GM12878 (cell line): Measurements from ENCODE around the gene MYOC. TPM values are rescaled to one million over a fixed set of nuclear protein-coding genes. Genes with fewer than 3 reads are reported as not detected.

ENCODE experiments used
- ATAC-seq: fragments of 200-7000 bp; cut with Tn5 transposase; 3 replicates; pipeline ENCODE4 v1.9.1; 2020; ENCODE audit warnings: mild to moderate bottlenecking, moderate library complexity
- BruUV-seq: library from RNA; stranded (reverse); fragments of 400-500 nt; replicated peaks from 2 replicates; lab custom pipeline; 2021; lab: Mats Ljungman, UMichigan
- CTCF ChIA-PET: fragments of 300-600 bp; sonication (Branson Sonifier 250); formaldehyde crosslinking; extraction: SDS; loops from one replicate; lab custom pipeline; 2021; ENCODE audit warnings: inconsistent platforms; lab: Yijun Ruan, JAX
- POLR2A ChIA-PET: fragments of 350-600 bp; formaldehyde crosslinking; extraction: SDS; loops from one replicate; lab custom pipeline; 2021; ENCODE audit warnings: inconsistent platforms; lab: Charles Lee
- RAD21 ChIA-PET: fragments of 300-600 bp; sonication (Branson Sonifier 250); formaldehyde crosslinking; loops from one replicate; lab custom pipeline; 2023; ENCODE audit warnings: antibody characterized with exemption; ENCODE audit not compliant: unreplicated experiment; lab: Charles Lee
- SMC1A ChIA-PET: fragments of 300-600 bp; sonication (Branson Sonifier 250); formaldehyde crosslinking; loops from one replicate; lab custom pipeline; 2023; ENCODE audit not compliant: unreplicated experiment, uncharacterized antibody; lab: Charles Lee
- DNase-seq: peaks from one replicate; pipeline ENCODE4 v3.0.0-alpha.2; 2011; ENCODE audit warnings: low read depth, low spot score
- FAIRE-seq: peaks from 3 replicates; lab custom pipeline; 2011; peaks lifted over from hg19 to GRCh38; lab: Jason Lieb, UNC
- H2AFZ ChIP-seq: 2 replicates; pipeline ENCODE4 v1.6.0; 2011; ENCODE audit warnings: low read depth, low read length, control low read depth; ENCODE audit not compliant: control insufficient read depth
- H3K27ac ChIP-seq: 2 replicates; pipeline ENCODE4 v1.5.1; 2011; ENCODE audit warnings: control low read depth; ENCODE audit not compliant: control insufficient read depth, insufficient read depth
- H3K27me3 ChIP-seq, 2 experiments: replicated peaks in 1 of 2; 2 replicates each; pipeline versions ENCODE4 v1.6.0 to v1.6.1; 2011; ENCODE audit warnings: low read length in 1 of 2; ENCODE audit not compliant: control insufficient read depth in 2 of 2, insufficient read depth in 2 of 2
- H3K36me3 ChIP-seq, 2 experiments: 2 replicates each; pipeline ENCODE4 v1.5.1; 2011; ENCODE audit warnings: low read length in 1 of 2; ENCODE audit not compliant: control insufficient read depth in 2 of 2, insufficient read depth in 2 of 2
- H3K4me1 ChIP-seq: 2 replicates; pipeline ENCODE4 v1.6.1; 2011; ENCODE audit warnings: mild to moderate bottlenecking, low read length, moderate library complexity, mixed read lengths; ENCODE audit not compliant: control insufficient read depth, insufficient read depth
- H3K4me2 ChIP-seq: 2 replicates; pipeline ENCODE4 v1.6.0; 2011; ENCODE audit warnings: control low read depth; ENCODE audit not compliant: control insufficient read depth, insufficient read depth
- H3K4me3 ChIP-seq: fragments of 200-600 bp; sonication (generic); 2 replicates; pipeline ENCODE4 v1.5.1; 2016
- H3K79me2 ChIP-seq: 2 replicates; pipeline ENCODE4 v1.6.0; 2011; ENCODE audit warnings: low read length; ENCODE audit not compliant: control insufficient read depth, insufficient read depth
- H3K9ac ChIP-seq: 2 replicates; pipeline ENCODE4 v1.8.0; 2011; ENCODE audit warnings: low read length, control low read depth, mixed read lengths; ENCODE audit not compliant: control insufficient read depth, insufficient read depth
- H3K9me3 ChIP-seq: replicated peaks from 3 replicates; pipeline ENCODE4 v1.5.1; 2011; ENCODE audit warnings: mild to moderate bottlenecking, low read length; ENCODE audit not compliant: control insufficient read depth, insufficient read depth
- H4K20me1 ChIP-seq: 2 replicates; pipeline ENCODE4 v1.6.0; 2011; ENCODE audit not compliant: control insufficient read depth, insufficient read depth
- NBN ChIP-seq: fragments of 450-650 bp; IDR thresholded peaks from 2 replicates; pipeline ENCODE4 v1.6.1; 2016
- RCOR1 ChIP-seq: conservative IDR thresholded peaks from 2 replicates; pipeline ENCODE4 v1.6.1; 2012; ENCODE audit warnings: low read depth, low read length, improper control_type of control experiment
- RUNX3 ChIP-seq: IDR thresholded peaks from 2 replicates; pipeline ENCODE4 v1.6.1; 2012; ENCODE audit warnings: low read length, inconsistent platforms
- SMAD1 ChIP-seq: fragments of 450-650 bp; IDR thresholded peaks from 2 replicates; pipeline ENCODE4 v1.6.1; 2018; ENCODE audit warnings: mild to moderate bottlenecking, low read depth; ENCODE audit not compliant: partially characterized antibody
- TAF1 ChIP-seq: IDR thresholded peaks from 2 replicates; pipeline ENCODE4 v1.6.1; 2011; ENCODE audit warnings: mild to moderate bottlenecking, low read depth, low read length, borderline replicate concordance
- ZBED1 ChIP-seq: IDR thresholded peaks from 2 replicates; pipeline ENCODE4 v1.6.1; 2016; ENCODE audit warnings: borderline replicate concordance
- ZNF24 ChIP-seq: fragments of 450-650 bp; IDR thresholded peaks from 2 replicates; pipeline ENCODE4 v1.6.1; 2017; ENCODE audit warnings: antibody characterized with exemption, mild to moderate bottlenecking
- WGBS: methylation state at CpG from one replicate; pipeline ENCODE4 v1.1.6; 2016; ENCODE audit warnings: low lambda C conversion rate; ENCODE audit not compliant: insufficient replicate concordance, insufficient coverage; ENCODE audit errors: missing lambda C conversion rate; 5-methylcytosine and 5-hydroxymethylcytosine counted together
- in situ Hi-C: fragments of 300-500 bp; cut with MboI; formaldehyde crosslinking; loops from 9 replicates; pipeline ENCODE4 v1.14.3; 2018; ENCODE audit warnings: mixed read lengths
- intact Hi-C: fragments of 100-400 bp; cut with micrococcal nuclease; formaldehyde crosslinking; loops from one replicate; pipeline ENCODE4 v1.14.2; 2022; ENCODE audit not compliant: unreplicated experiment
- polyA plus RNA-seq, 11 experiments: library from polyadenylated mRNA; depleted of rRNA in 4 of 11; unstranded in 6 of 11; stranded (reverse) in 5 of 11; fragments of >200 nt; fragmentation: Nextera tagmentation in 4 of 11; fragmentation: Illumina TruSeq in 1 of 11; extraction: Ambion mirVana in 4 of 11; extraction: Trizol in 1 of 11; gene quantifications; 1 replicate in 1 of 11; 2 replicates in 10 of 11; pipeline versions ENCODE4 v1.2.1 to v1.2.3, GENCODE V29; 2011 to 2016; ENCODE audit warnings: inconsistent platforms in 2 of 11, missing spikeins in 2 of 11, low read depth in 1 of 11
- total RNA-seq, 4 experiments: library from RNA; depleted of rRNA in 3 of 4; stranded (reverse); fragments of >200 nt in 3 of 4; fragmentation: Illumina TruSeq in 1 of 4; extraction: Trizol in 1 of 4; gene quantifications; 2 replicates each; pipeline versions ENCODE4 v1.2.1 to v1.2.3, GENCODE V29; 2013 to 2021
- TF ChIP-seq, protein P1 (sequence below): fragments of 450-650 bp; IDR thresholded peaks from 2 replicates; pipeline ENCODE4 v1.6.1; 2017; ENCODE audit warnings: mild to moderate bottlenecking, moderate library complexity
- TF ChIP-seq, protein P2 (sequence below): IDR thresholded peaks from 2 replicates; pipeline ENCODE4 v1.6.1; 2012; ENCODE audit warnings: low read depth, low read length, improper control_type of control experiment

The MYOC gene
- total and polyA plus RNA-seq, 10 of the 15 experiments (the other 5 are each of a cell fraction or from before 2014, with no cell fraction given), result not detected

DNA sequence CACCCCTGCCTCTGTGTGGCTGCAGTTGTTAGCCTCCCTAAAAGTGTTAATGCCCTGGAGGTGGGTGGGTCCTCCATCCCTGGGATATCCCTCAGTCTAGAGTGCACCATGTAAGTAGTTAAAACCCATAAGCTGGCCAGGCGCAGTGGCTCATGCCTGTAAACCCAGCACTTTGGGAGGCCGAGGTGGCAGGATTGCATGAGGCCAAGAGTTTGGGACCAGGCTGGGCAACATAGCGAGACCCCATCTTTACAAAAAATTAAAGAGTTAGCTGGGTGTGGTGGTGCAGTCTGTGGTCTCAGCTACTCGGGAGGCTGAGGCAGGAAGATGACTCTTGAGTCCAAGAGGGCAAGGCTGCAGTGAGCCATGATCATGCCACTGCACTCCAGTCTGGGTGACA is 10.3 kb downstream of the MYOC start:
- in situ Hi-C loops, result loop anchor here (5.0 kb wide), 1 partner anchor 340 kb away; no protein-coding TSS in a partner anchor

More for the DNA sequence above, 10.3 kb downstream of the MYOC start:
- 37% methylated on average over 4 of the region's 4 CpGs for WGBS
- Histone ChIP-seq H2AFZ (no peak overlapping the region), H3K79me2 (no peaks in the 10 kb centered on the region), H3K4me2 (no peak overlapping the region), H3K4me3 (no peak overlapping the region)
- POLR2A ChIA-PET, result interaction anchor here (0.6 kb wide), 1 partner anchor 859 kb away, joined by 3 read pairs; no protein-coding TSS in a partner anchor
- FAIRE-seq (no peak), DNase-seq (no peak)
- intact Hi-C loops, result loop anchor here (10.0 kb wide), 1 partner anchor 143 kb away; the partner anchor contains the start of gene METTL13
- no peak for TF ChIP-seq ZNF24
- TF ChIP-seq RCOR1, result no peak
- no peak for TF ChIP-seq SMAD1
- TF ChIP-seq RUNX3, result no peak
- TF ChIP-seq TAF1, result no peak
- TF ChIP-seq ZBED1, result no peak
- TF ChIP-seq NBN, result no peak
- TF ChIP-seq, protein P1, sequence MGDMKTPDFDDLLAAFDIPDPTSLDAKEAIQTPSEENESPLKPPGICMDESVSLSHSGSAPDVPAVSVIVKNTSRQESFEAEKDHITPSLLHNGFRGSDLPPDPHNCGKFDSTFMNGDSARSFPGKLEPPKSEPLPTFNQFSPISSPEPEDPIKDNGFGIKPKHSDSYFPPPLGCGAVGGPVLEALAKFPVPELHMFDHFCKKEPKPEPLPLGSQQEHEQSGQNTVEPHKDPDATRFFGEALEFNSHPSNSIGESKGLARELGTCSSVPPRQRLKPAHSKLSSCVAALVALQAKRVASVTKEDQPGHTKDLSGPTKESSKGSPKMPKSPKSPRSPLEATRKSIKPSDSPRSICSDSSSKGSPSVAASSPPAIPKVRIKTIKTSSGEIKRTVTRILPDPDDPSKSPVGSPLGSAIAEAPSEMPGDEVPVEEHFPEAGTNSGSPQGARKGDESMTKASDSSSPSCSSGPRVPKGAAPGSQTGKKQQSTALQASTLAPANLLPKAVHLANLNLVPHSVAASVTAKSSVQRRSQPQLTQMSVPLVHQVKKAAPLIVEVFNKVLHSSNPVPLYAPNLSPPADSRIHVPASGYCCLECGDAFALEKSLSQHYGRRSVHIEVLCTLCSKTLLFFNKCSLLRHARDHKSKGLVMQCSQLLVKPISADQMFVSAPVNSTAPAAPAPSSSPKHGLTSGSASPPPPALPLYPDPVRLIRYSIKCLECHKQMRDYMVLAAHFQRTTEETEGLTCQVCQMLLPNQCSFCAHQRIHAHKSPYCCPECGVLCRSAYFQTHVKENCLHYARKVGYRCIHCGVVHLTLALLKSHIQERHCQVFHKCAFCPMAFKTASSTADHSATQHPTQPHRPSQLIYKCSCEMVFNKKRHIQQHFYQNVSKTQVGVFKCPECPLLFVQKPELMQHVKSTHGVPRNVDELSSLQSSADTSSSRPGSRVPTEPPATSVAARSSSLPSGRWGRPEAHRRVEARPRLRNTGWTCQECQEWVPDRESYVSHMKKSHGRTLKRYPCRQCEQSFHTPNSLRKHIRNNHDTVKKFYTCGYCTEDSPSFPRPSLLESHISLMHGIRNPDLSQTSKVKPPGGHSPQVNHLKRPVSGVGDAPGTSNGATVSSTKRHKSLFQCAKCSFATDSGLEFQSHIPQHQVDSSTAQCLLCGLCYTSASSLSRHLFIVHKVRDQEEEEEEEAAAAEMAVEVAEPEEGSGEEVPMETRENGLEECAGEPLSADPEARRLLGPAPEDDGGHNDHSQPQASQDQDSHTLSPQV, result no peak
- TF ChIP-seq, protein P2, sequence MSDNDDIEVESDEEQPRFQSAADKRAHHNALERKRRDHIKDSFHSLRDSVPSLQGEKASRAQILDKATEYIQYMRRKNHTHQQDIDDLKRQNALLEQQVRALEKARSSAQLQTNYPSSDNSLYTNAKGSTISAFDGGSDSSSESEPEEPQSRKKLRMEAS, result no peak
- TF ChIP-seq, all 136 proteins: peak for 0
- Histone ChIP-seq H3K27ac (no peak overlapping the region), H3K36me3 (no peaks in the 10 kb centered on the region), H3K27me3 (peaks cover 0 to 4% of the 10 kb centered on the region in 2 experiments; a peak in 1 of 4 replicates), H3K9me3 (no peaks in the 10 kb centered on the region), H3K4me1 (no peaks in the 10 kb centered on the region), H3K9ac (no peak overlapping the region), H4K20me1 (no peaks in the 10 kb centered on the region; the same call in 1 of the 2 replicates)
- ATAC-seq, result no peak
- ChIA-PET RAD21 (interaction anchor here (0.7 to 1.2 kb wide), 2 partner anchors 13 to 47 kb away, joined by 3 read pairs; no protein-coding TSS in a partner anchor), SMC1A (interaction anchor here (0.7 to 1.5 kb wide), 5 partner anchors 17 to 75 kb away, joined by 3 to 6 read pairs (median 4); no protein-coding TSS in a partner anchor), CTCF (interaction anchor here (0.8 to 7.5 kb wide), 12 partner anchors 9 to 161 kb away, joined by 3 to 60 read pairs (median 4); partner anchors contain the start of gene PRRC2C)
- BruUV-seq, result no TSS peak
